ENCODE data around the gene PHAF1. TPM values are rescaled to one million over a fixed set of nuclear protein-coding genes. Genes with fewer than 3 reads are reported as not detected.

PHAF1 gene
- total and polyA plus RNA-seq, 8 donors = 4.6 to 39.6 (median 7.6) TPM

DNA sequence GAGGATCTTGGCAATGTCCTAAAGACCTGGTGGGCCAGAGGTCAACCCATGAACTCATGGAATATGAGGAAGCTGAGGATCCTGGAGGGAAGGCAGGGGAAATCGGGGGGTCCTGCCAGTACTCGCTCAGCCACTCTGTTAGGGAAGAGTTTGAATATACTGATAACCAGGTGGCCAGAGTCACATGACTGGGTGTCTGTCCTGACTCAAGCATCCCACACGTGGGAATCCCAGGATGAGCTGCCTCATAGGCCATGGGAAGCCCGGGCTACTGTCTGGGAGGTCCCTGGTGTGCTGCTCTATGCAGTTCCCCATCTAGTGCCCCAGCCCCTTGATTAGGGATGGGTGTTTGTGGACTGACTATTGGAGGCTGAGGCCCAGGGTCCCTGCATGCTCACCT, 78.6 kb downstream of the PHAF1 start:
- Histone ChIP-seq H3K36me3 (peaks cover 0 to 3% (median 1%) of the 10 kb centered on the region in 4 donors), H3K4me3 (no peak overlapping the region), H3K27me3 (peaks cover 0 to 4% (median 0%) of the 10 kb centered on the region in 3 donors), H3K4me1 (peaks cover 36 to 46% (median 37%) of the 10 kb centered on the region in 4 donors), H3K27ac (no peak overlapping the region), H3K9me3 (no peaks in the 10 kb centered on the region)
- TF ChIP-seq EP300 (IDR thresholded peaks at IDR 0.05) (no peak), POLR2AphosphoS5 (IDR thresholded peaks at IDR 0.05) (no peak), POLR2A (IDR thresholded peaks at IDR 0.05) (no peak)
- TF ChIP-seq, protein P1, sequence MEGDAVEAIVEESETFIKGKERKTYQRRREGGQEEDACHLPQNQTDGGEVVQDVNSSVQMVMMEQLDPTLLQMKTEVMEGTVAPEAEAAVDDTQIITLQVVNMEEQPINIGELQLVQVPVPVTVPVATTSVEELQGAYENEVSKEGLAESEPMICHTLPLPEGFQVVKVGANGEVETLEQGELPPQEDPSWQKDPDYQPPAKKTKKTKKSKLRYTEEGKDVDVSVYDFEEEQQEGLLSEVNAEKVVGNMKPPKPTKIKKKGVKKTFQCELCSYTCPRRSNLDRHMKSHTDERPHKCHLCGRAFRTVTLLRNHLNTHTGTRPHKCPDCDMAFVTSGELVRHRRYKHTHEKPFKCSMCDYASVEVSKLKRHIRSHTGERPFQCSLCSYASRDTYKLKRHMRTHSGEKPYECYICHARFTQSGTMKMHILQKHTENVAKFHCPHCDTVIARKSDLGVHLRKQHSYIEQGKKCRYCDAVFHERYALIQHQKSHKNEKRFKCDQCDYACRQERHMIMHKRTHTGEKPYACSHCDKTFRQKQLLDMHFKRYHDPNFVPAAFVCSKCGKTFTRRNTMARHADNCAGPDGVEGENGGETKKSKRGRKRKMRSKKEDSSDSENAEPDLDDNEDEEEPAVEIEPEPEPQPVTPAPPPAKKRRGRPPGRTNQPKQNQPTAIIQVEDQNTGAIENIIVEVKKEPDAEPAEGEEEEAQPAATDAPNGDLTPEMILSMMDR (IDR thresholded peaks at IDR 0.05) = no peak
- WGBS, 5 donors = 72 to 90% (median 82%) methylated on average over 3 to 4 of the region's 4 CpGs
- no peak for DNase-seq
- intact Hi-C loops (cut with DNase I; ENCODE audit: low total_unique reads) = no loop called here

DNA sequence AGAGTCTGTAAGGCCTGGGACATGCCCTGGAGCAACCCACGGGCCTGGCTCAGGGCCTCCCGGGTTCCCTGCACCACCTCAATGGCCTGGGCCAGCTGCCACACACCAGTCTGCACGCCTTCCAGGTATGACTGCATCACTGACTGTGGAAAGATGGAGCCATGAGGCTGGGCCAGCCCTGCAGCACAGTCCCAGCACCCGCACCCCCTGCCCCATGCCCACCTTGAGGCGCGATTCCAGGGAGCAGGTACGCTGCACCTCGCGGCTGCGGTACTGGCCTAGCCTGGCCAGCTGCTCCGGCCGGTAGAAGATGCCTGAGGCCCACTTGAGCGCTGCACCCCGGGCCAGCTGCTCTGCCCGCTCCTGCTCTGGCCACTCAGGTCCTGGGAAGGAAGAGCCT, 79.1 kb downstream of the PHAF1 start:
- H3K4me3 ChIP-seq = no peak overlapping the region
- intact Hi-C loops (cut with DNase I; ENCODE audit: low total_unique reads) = no loop called here

DNA sequence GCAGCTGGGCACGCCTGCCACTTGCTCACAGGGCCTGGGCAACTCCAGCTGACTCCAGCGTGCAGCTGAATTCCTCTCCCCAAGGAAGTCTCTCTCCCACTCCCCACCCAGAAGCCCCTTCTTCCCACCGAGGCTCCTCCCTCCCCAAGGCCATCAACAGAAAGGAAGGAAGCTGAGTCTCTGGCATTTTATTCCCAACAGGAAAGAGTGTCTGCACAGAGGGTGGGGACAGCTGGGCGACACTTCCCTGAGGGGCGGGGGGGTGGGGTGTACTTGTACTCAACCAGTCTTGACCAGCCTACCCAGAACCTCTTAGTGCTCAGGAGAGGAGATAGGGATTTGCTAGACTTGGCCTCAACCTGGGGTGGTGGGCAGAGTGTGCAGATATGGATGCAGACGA, 80.3 kb downstream of the PHAF1 start, which contains the start of gene EXOC3L1:
Gene EXOC3L1 (minus strand): TSS at position 96 of the 400 bp plus-strand sequence. CDS start 460 bp downstream, outside the sequence.
- no peak within 1 kb of the TSS for H3K27ac ChIP-seq
- WGBS, 5 donors = 37 to 46% (median 41%) methylated on average over 6 of the region's 6 CpGs
- DNase-seq = no peak
- intact Hi-C loops (cut with DNase I; ENCODE audit: low total_unique reads) = no loop called here
- H3K4me1 ChIP-seq = peaks cover 32 to 52% (median 40%) of the 10 kb centered on the region in 4 donors
- H3K36me3 ChIP-seq = peaks cover 11 to 20% (median 17%) of the 10 kb centered on the region in 4 donors
- TF ChIP-seq, protein P1 (IDR thresholded peaks at IDR 0.05) = no peak
- no peak for TF ChIP-seq POLR2A (IDR thresholded peaks at IDR 0.05)
- TF ChIP-seq POLR2AphosphoS5 (IDR thresholded peaks at IDR 0.05) = no peak
- peaks cover 0 to under 1% (median 0%) of the 10 kb centered on the region in 3 donors for H3K27me3 ChIP-seq
- H3K4me3 ChIP-seq = peak within 1 kb of the TSS in 1 of 4 donors; percentile 6
- no peaks in the 10 kb centered on the region for H3K9me3 ChIP-seq

More for the DNA sequence above, 79.1 kb downstream of the PHAF1 start:
- H3K4me1 ChIP-seq = peaks cover 40 to 50% (median 41%) of the 10 kb centered on the region in 4 donors
- H3K27ac ChIP-seq = no peak overlapping the region
- no peaks in the 10 kb centered on the region for H3K9me3 ChIP-seq
- peaks cover 0 to 4% (median 0%) of the 10 kb centered on the region in 3 donors for H3K27me3 ChIP-seq
- DNase-seq = no peak
- TF ChIP-seq EP300 (IDR thresholded peaks at IDR 0.05) (no peak), POLR2AphosphoS5 (IDR thresholded peaks at IDR 0.05) (no peak), POLR2A (IDR thresholded peaks at IDR 0.05) (no peak)
- TF ChIP-seq, protein P1 (IDR thresholded peaks at IDR 0.05) = no peak
- peaks cover 0 to 8% (median 4%) of the 10 kb centered on the region in 4 donors for H3K36me3 ChIP-seq
- 75 to 95% (median 92%) methylated on average over 5 to 15 of the region's 15 CpGs for WGBS, 5 donors

DNA sequence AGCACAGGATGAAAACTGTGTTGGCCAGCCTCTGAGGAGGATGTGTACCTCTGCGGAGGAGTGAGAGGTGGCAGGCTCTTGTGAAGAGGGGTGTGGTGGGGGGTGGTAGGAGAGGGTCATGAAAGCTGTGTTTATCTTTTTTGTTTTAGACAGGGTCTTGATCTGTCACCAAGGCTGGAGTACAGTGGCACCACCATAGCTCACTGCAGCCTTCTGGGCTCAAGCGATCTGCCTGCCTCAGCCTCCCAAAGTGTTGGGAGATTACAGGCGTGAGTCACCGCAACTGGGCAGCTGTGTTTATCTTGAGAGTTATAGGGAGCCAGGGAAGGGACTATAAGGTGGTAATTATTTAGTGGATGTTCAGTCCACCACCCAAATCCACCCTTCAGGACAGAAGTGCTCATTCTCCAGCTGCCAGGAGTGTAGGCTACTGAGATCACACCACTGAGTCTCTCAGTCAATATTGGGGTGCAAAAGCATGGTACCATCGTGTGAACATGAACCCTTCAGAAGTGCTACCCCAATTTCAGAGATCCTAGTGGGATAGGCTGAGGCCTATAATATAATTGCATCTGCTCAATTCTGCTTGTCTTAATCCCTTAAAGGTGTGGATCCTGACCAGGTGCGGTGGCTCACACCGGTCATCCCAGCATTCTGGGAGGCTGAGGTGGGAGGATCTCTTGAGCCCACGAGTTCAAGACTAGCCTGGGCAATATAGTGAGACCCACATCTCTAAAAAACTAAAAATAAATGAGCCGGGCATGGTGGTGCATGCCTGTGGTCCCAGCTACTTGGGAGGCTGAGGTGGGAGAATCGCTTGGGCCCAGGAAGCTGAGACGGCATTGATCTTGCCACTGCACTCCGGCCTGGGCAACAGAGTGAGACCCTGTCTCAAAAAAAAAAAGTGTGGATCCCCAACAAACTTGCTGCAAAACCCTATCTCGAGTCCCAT, 81.0 kb downstream of the PHAF1 start:
- Histone ChIP-seq H3K36me3 (peaks cover 18 to 27% (median 24%) of the 10 kb centered on the region in 4 donors), H3K27ac (no peak overlapping the region), H3K27me3 (no peaks in the 10 kb centered on the region), H3K4me1 (peaks cover 25 to 52% (median 33%) of the 10 kb centered on the region in 4 donors), H3K4me3 (no peak overlapping the region), H3K9me3 (no peaks in the 10 kb centered on the region)
- WGBS, 5 donors = 70 to 75% (median 71%) methylated on average over 13 of the region's 13 CpGs
- TF ChIP-seq, protein P1 (IDR thresholded peaks at IDR 0.05) = no peak
- TF ChIP-seq EP300 (IDR thresholded peaks at IDR 0.05) (no peak), POLR2A (IDR thresholded peaks at IDR 0.05) (no peak), POLR2AphosphoS5 (IDR thresholded peaks at IDR 0.05) (no peak)
- no peak for DNase-seq
- intact Hi-C loops (cut with DNase I; ENCODE audit: low total_unique reads) = no loop called here
